SK-N-SH (cell line): ENCODE data around the gene TMPRSS2. TPM values are rescaled to one million over a fixed set of nuclear protein-coding genes. Genes with fewer than 3 reads are reported as not detected.

ENCODE experiments used
- CTCF ChIA-PET: fragments of 300-600, 350-600 bp; formaldehyde crosslinking; extraction: SDS; loops from one replicate; lab custom pipeline; 2021; lab: Yijun Ruan, JAX
- POLR2A ChIA-PET: fragments of 350-600 bp; sonication (Branson Sonifier 250); formaldehyde crosslinking; extraction: SDS; loops from one replicate; lab custom pipeline; 2020; ENCODE audit warnings: antibody characterized with exemption, inconsistent platforms; lab: Yijun Ruan, JAX
- DNase-seq: peaks from one replicate; pipeline ENCODE4 v3.0.0; 2012
- H2AFZ ChIP-seq: fragments of 200-600 bp; sonication (generic); 2 replicates; pipeline ENCODE4 v1.8.1; 2016; ENCODE audit warnings: antibody characterized with exemption, mild to moderate bottlenecking, low read depth
- H3F3A ChIP-seq: fragments of 200-600 bp; sonication (generic); replicated peaks from 2 replicates; pipeline ENCODE3; 2016; ENCODE audit warnings: antibody characterized with exemption, mild to moderate bottlenecking; ENCODE audit not compliant: insufficient read depth
- H3K27ac ChIP-seq, 2 experiments: fragments of 200-500 bp in 1 of 2; fragments of 200-600 bp in 1 of 2; sonication (Bioruptor generic) in 1 of 2; sonication (generic), shearing (Covaris generic) in 1 of 2; 2 replicates each; pipeline versions ENCODE4 v1.5.1 to v1.6.1; 2014 to 2016; ENCODE audit warnings: low read depth in 2 of 2, inconsistent platforms in 1 of 2, low read length in 1 of 2, mild to moderate bottlenecking in 1 of 2, mixed read lengths in 1 of 2
- H3K27me3 ChIP-seq: fragments of 200-600 bp; sonication (generic), shearing (Covaris generic); 2 replicates; pipeline ENCODE4 v1.6.1; 2016; ENCODE audit warnings: mixed run types; ENCODE audit not compliant: insufficient read depth
- H3K36me3 ChIP-seq, 2 experiments: fragments of 200-500 bp in 1 of 2; fragments of 200-600 bp in 1 of 2; sonication (Bioruptor generic) in 1 of 2; sonication (generic) in 1 of 2; replicated peaks in 1 of 2; 2 replicates each; pipeline versions ENCODE3 to v1.5.1; 2014 to 2016; ENCODE audit warnings: low read length in 1 of 2, mild to moderate bottlenecking in 1 of 2; ENCODE audit not compliant: insufficient read depth in 2 of 2, control insufficient read depth in 1 of 2
- H3K4me1 ChIP-seq, 2 experiments: fragments of 200-500 bp in 1 of 2; fragments of 200-600 bp in 1 of 2; sonication (Bioruptor generic) in 1 of 2; sonication (generic), shearing (Covaris generic) in 1 of 2; 2 replicates each; pipeline versions ENCODE4 v1.5.1 to v1.6.1; 2014 to 2016; ENCODE audit warnings: low read depth in 1 of 2, low read length in 1 of 2, mixed run types in 1 of 2; ENCODE audit not compliant: insufficient read depth in 2 of 2, control insufficient read depth in 1 of 2
- H3K4me2 ChIP-seq: fragments of 200-600 bp; sonication (generic), shearing (Covaris generic); 2 replicates; pipeline ENCODE4 v1.6.1; 2017; ENCODE audit warnings: mixed run types
- H3K4me3 ChIP-seq, 2 experiments: fragments of 200-500 bp in 1 of 2; fragments of 200-600 bp in 1 of 2; sonication (Bioruptor generic) in 1 of 2; sonication (generic), shearing (Covaris generic) in 1 of 2; 2 replicates each; pipeline versions ENCODE4 v1.5.1 to v1.8.1; 2014 to 2016; ENCODE audit warnings: low read depth in 2 of 2, inconsistent platforms in 1 of 2, low read length in 1 of 2, mild to moderate bottlenecking in 1 of 2, mixed read lengths in 1 of 2, moderate library complexity in 1 of 2
- H3K79me2 ChIP-seq: fragments of 200-600 bp; sonication (generic); 2 replicates; pipeline ENCODE4 v1.8.1; 2017; ENCODE audit warnings: mild to moderate bottlenecking; ENCODE audit not compliant: insufficient read depth
- H3K9ac ChIP-seq: fragments of 200-600 bp; sonication (generic); 2 replicates; pipeline ENCODE4 v1.6.1; 2017; ENCODE audit warnings: mixed run types
- H3K9me2 ChIP-seq: fragments of 200-600 bp; sonication (generic); 2 replicates; pipeline ENCODE4 v1.6.1; 2017; ENCODE audit warnings: mixed run types
- H3K9me3 ChIP-seq: fragments of 200-600 bp; sonication (generic); 2 replicates; pipeline ENCODE4 v1.6.1; 2017; ENCODE audit warnings: mixed run types, mild to moderate bottlenecking, moderate library complexity
- H4K20me1 ChIP-seq: fragments of 200-600 bp; sonication (generic); 2 replicates; pipeline ENCODE4 v1.6.1; 2017; ENCODE audit warnings: mild to moderate bottlenecking, mixed run types; ENCODE audit not compliant: insufficient read depth
- IRF3 ChIP-seq: fragments of 150-350 bp; IDR thresholded peaks from 2 replicates; pipeline ENCODE4 v1.6.1; 2016; ENCODE audit warnings: mild to moderate bottlenecking, low read depth, low read length
- NRF1 ChIP-seq: IDR thresholded peaks from 2 replicates; pipeline ENCODE4 v1.6.1; 2012; ENCODE audit warnings: low read depth, mild to moderate bottlenecking, low read length
- REST ChIP-seq: IDR thresholded peaks from 2 replicates; pipeline ENCODE4 v1.6.1; 2012; ENCODE audit warnings: mild to moderate bottlenecking, low read depth, low read length, moderate library complexity
- TAF1 ChIP-seq: IDR thresholded peaks from 2 replicates; pipeline ENCODE4 v1.6.1; 2012; ENCODE audit warnings: low read depth, mild to moderate bottlenecking, low read length, moderate library complexity, borderline replicate concordance
- USF2 ChIP-seq: fragments of 150-350 bp; IDR thresholded peaks from 2 replicates; pipeline ENCODE4 v1.6.1; 2017; ENCODE audit warnings: antibody characterized with exemption, low read length, low read depth, borderline replicate concordance
- YY1 ChIP-seq: IDR thresholded peaks from 2 replicates; pipeline ENCODE4 v1.4.0; 2012; ENCODE audit warnings: low read depth, mild to moderate bottlenecking
- ZBTB33 ChIP-seq: IDR thresholded peaks from 2 replicates; pipeline ENCODE4 v1.4.0; 2012; ENCODE audit warnings: low read depth, borderline replicate concordance
- WGBS: methylation state at CpG from one replicate; pipeline ENCODE4 v1.1.6; 2017; ENCODE audit warnings: low lambda C conversion rate; 5-methylcytosine and 5-hydroxymethylcytosine counted together
- polyA plus RNA-seq, 3 experiments: library from polyadenylated mRNA; depleted of rRNA; stranded (reverse); fragments of >200 nt; gene quantifications; 2 replicates each; pipeline ENCODE4 v1.2.3, GENCODE V29; 2012

The TMPRSS2 gene
- polyA plus RNA-seq, 1 of the 3 experiments (the other 2 are of a cell fraction) = not detected

GRCh38 chr21:41472753-41473548, 35.0 kb downstream of the TMPRSS2 start:
- Histone ChIP-seq H3K4me1 (no peaks in the 10 kb centered on the region), H3K27me3 (peaks cover 11% of the 10 kb centered on the region; the same call in 1 of the 2 replicates), H2AFZ (no peak overlapping the region), H3K9ac (no peak overlapping the region), H3K4me2 (no peak overlapping the region), H3F3A (no peaks in the 10 kb centered on the region), H4K20me1 (no peaks in the 10 kb centered on the region), H3K9me2 (no peaks in the 10 kb centered on the region), H3K79me2 (no peaks in the 10 kb centered on the region), H3K36me3 (no peaks in the 10 kb centered on the region), H3K4me3 (no peak overlapping the region), H3K9me3 (no peaks in the 10 kb centered on the region), H3K27ac (no peak overlapping the region)
- POLR2A ChIA-PET = no interaction called here
- DNase-seq = no peak
- WGBS = 43% methylated on average over 12 of the region's 33 CpGs
- CTCF ChIA-PET = no interaction called here
- no peak for TF ChIP-seq USF2
- no peak for TF ChIP-seq IRF3
- TF ChIP-seq REST = no peak
- TF ChIP-seq TAF1 = no peak
- TF ChIP-seq ZBTB33 = no peak
- TF ChIP-seq NRF1 = no peak
- no peak for TF ChIP-seq YY1
